HCT116 (cell line): ENCODE measurements around the gene RHCE. TPM values are rescaled to one million over a fixed set of nuclear protein-coding genes. Genes with fewer than 3 reads are reported as not detected.

Experiments
- ATAC-seq: fragments of 200-7000 bp; cut with Tn5 transposase; 2 replicates; pipeline ENCODE4 v1.9.1; 2020; ENCODE audit warnings: mild to moderate bottlenecking, moderate library complexity
- BruUV-seq: library from RNA; stranded (reverse); fragments of 400-500 nt; replicated peaks from 2 replicates; lab custom pipeline; 2021; lab: Mats Ljungman, UMichigan
- CTCF ChIA-PET: fragments of 300-600 bp; sonication (Branson Sonifier 250); formaldehyde crosslinking; loops from one replicate; lab custom pipeline; 2021; ENCODE audit warnings: antibody characterized with exemption; lab: Charles Lee
- POLR2A ChIA-PET: fragments of 300-600, 350-600 bp; sonication (Branson Sonifier 250); formaldehyde crosslinking; loops from one replicate; lab custom pipeline; 2021; ENCODE audit warnings: antibody characterized with exemption; lab: Charles Lee
- RAD21 ChIA-PET, 2 experiments: fragments of 300-600 bp; sonication (Branson Sonifier 250); formaldehyde crosslinking; loops; one replicate each; lab custom pipeline; 2023; ENCODE audit warnings: low total read pairs in 2 of 2; ENCODE audit not compliant: uncharacterized antibody in 2 of 2, unreplicated experiment in 2 of 2, low non-redundant PET in 1 of 2; lab: Charles Lee
- DNase-seq: peaks from one replicate; pipeline ENCODE4 v3.0.0-alpha.2; 2010; ENCODE audit warnings: low read depth, low spot score
- H2AFZ ChIP-seq: fragments of 200-600 bp; shearing (Covaris generic), sonication (generic); 2 replicates; pipeline ENCODE4 v1.6.1; 2017; ENCODE audit warnings: low read depth, mixed run types, mixed read lengths, antibody characterized with exemption, low read length; ENCODE audit not compliant: poor library complexity, severe bottlenecking
- H3K27ac ChIP-seq: 2 replicates; pipeline ENCODE4 v1.5.1; 2012; ENCODE audit warnings: low read depth, low read length
- H3K27me3 ChIP-seq: fragments of 200-600 bp; sonication (generic); 2 replicates; pipeline ENCODE4 v1.6.1; 2016; ENCODE audit warnings: mixed run types, low read length, mixed read lengths; ENCODE audit not compliant: insufficient read depth
- H3K36me3 ChIP-seq, 2 experiments: fragments of 200-500 bp in 1 of 2; fragments of 200-600 bp in 1 of 2; sonication (Bioruptor generic) in 1 of 2; sonication (generic) in 1 of 2; 2 replicates each; pipeline versions ENCODE4 v1.5.1 to v1.6.1; 2014 to 2016; ENCODE audit warnings: low read length in 2 of 2, inconsistent platforms in 1 of 2, mixed read lengths in 1 of 2, mixed run types in 1 of 2; ENCODE audit not compliant: insufficient read depth in 2 of 2, control insufficient read depth in 1 of 2
- H3K4me1 ChIP-seq, 2 experiments: fragments of 200-600 bp in 1 of 2; sonication (generic) in 1 of 2; 2 replicates each; pipeline versions ENCODE4 v1.5.1 to v1.6.1; 2012 to 2017; ENCODE audit warnings: low read length in 2 of 2, inconsistent platforms in 1 of 2, mild to moderate bottlenecking in 1 of 2, mixed read lengths in 1 of 2, mixed run types in 1 of 2, moderate library complexity in 1 of 2; ENCODE audit not compliant: insufficient read depth in 2 of 2, control insufficient read depth in 1 of 2
- H3K4me2 ChIP-seq: fragments of 200-600 bp; sonication (generic); 2 replicates; pipeline ENCODE4 v1.6.1; 2017; ENCODE audit warnings: mixed run types, low read length, mixed read lengths
- H3K4me3 ChIP-seq, 2 experiments: fragments of 200-600 bp in 1 of 2; sonication (generic) in 1 of 2; replicated peaks in 1 of 2; 2 replicates each; pipeline ENCODE4 v1.5.1; 2011 to 2016; ENCODE audit warnings: low read length in 2 of 2, control low read depth in 1 of 2, low read depth in 1 of 2, mild to moderate bottlenecking in 1 of 2, mixed read lengths in 1 of 2, mixed run types in 1 of 2
- H3K79me2 ChIP-seq: fragments of 200-600 bp; sonication (generic); 2 replicates; pipeline ENCODE4 v1.6.1; 2017; ENCODE audit warnings: mild to moderate bottlenecking, mixed run types, low read length, moderate library complexity, mixed read lengths; ENCODE audit not compliant: insufficient read depth
- H3K9ac ChIP-seq: fragments of 200-600 bp; sonication (generic); 2 replicates; pipeline ENCODE4 v1.6.1; 2016; ENCODE audit warnings: low read length, mixed read lengths
- H3K9me2 ChIP-seq: fragments of 200-600 bp; sonication (generic), shearing (Covaris generic); 2 replicates; pipeline ENCODE4 v1.6.1; 2017; ENCODE audit warnings: mixed run types, mild to moderate bottlenecking, moderate library complexity; ENCODE audit not compliant: insufficient read depth
- H3K9me3 ChIP-seq, 2 experiments: fragments of 200-500 bp in 1 of 2; fragments of 200-600 bp in 1 of 2; sonication (Bioruptor generic) in 1 of 2; sonication (generic) in 1 of 2; 2 replicates each; pipeline ENCODE4 v1.6.1; 2014 to 2017; ENCODE audit warnings: low read length in 2 of 2, mixed read lengths in 2 of 2, inconsistent platforms in 1 of 2, low read depth in 1 of 2, mild to moderate bottlenecking in 1 of 2, mixed run types in 1 of 2, moderate library complexity in 1 of 2; ENCODE audit not compliant: control insufficient read depth in 1 of 2, insufficient read depth in 1 of 2
- H4K20me1 ChIP-seq: fragments of 200-600 bp; sonication (generic), shearing (Covaris generic); 2 replicates; pipeline ENCODE4 v1.6.1; 2017; ENCODE audit warnings: mixed run types, mild to moderate bottlenecking, moderate library complexity; ENCODE audit not compliant: insufficient read depth
- CBX3 ChIP-seq: IDR thresholded peaks from 2 replicates; pipeline ENCODE4 v1.6.1; 2012; ENCODE audit warnings: low read depth
- EGR1 ChIP-seq: IDR thresholded peaks from 2 replicates; pipeline ENCODE4 v1.6.1; 2012; ENCODE audit warnings: low read depth
- ELF1 ChIP-seq: IDR thresholded peaks from 2 replicates; pipeline ENCODE4 v1.6.1; 2012; ENCODE audit warnings: low read depth, borderline replicate concordance
- EZH2 ChIP-seq: fragments of 200-600 bp; sonication (generic); IDR thresholded peaks from 2 replicates; pipeline ENCODE4 v1.6.1; 2017; ENCODE audit warnings: antibody characterized with exemption, mixed run types
- EZH2phosphoT487 ChIP-seq: fragments of 200-600 bp; IDR thresholded peaks from 2 replicates; pipeline ENCODE4 v1.6.1; 2018; ENCODE audit warnings: antibody characterized with exemption, borderline replicate concordance
- FOSL1 ChIP-seq: IDR thresholded peaks from 2 replicates; pipeline ENCODE4 v1.6.1; 2012; ENCODE audit warnings: low read depth
- JUND ChIP-seq: IDR thresholded peaks from 2 replicates; pipeline ENCODE4 v1.6.1; 2012
- POLR2AphosphoS5 ChIP-seq: IDR thresholded peaks from 2 replicates; pipeline ENCODE4 v1.6.1; 2011; ENCODE audit warnings: mild to moderate bottlenecking, low read depth, low read length, moderate library complexity
- SIN3A ChIP-seq: IDR thresholded peaks from 2 replicates; pipeline ENCODE4 v1.6.1; 2012; ENCODE audit warnings: low read depth
- YY1 ChIP-seq: IDR thresholded peaks from 2 replicates; pipeline ENCODE4 v1.6.1; 2011; ENCODE audit warnings: low read length, low read depth, moderate library complexity, mild to moderate bottlenecking; ENCODE audit not compliant: insufficient replicate concordance; ENCODE audit errors: extremely low read depth
- ZFX ChIP-seq: fragments of 450-650 bp; IDR thresholded peaks from 2 replicates; pipeline ENCODE4 v1.6.1; 2017
- intact Hi-C: fragments of 100-400 bp; cut with micrococcal nuclease; formaldehyde crosslinking; loops from 2 replicates; pipeline ENCODE4 v1.10.0; 2022
- total RNA-seq: library from RNA; stranded (reverse); gene quantifications from one replicate; pipeline ENCODE4 v1.2.1, GENCODE V29; 2021; ENCODE audit not compliant: unreplicated experiment
- TF ChIP-seq, protein P1 (sequence below): IDR thresholded peaks from 2 replicates; pipeline ENCODE4 v1.6.1; 2011; ENCODE audit warnings: mild to moderate bottlenecking, low read length, moderate library complexity; ENCODE audit not compliant: insufficient replicate concordance; ENCODE audit errors: extremely low read depth
- TF ChIP-seq, protein P2 (sequence below): IDR thresholded peaks from 2 replicates; pipeline ENCODE4 v1.6.1; 2012

Gene RHCE
- total RNA-seq, 1 experiment from 2014 or later = 0.64 TPM

DNA sequence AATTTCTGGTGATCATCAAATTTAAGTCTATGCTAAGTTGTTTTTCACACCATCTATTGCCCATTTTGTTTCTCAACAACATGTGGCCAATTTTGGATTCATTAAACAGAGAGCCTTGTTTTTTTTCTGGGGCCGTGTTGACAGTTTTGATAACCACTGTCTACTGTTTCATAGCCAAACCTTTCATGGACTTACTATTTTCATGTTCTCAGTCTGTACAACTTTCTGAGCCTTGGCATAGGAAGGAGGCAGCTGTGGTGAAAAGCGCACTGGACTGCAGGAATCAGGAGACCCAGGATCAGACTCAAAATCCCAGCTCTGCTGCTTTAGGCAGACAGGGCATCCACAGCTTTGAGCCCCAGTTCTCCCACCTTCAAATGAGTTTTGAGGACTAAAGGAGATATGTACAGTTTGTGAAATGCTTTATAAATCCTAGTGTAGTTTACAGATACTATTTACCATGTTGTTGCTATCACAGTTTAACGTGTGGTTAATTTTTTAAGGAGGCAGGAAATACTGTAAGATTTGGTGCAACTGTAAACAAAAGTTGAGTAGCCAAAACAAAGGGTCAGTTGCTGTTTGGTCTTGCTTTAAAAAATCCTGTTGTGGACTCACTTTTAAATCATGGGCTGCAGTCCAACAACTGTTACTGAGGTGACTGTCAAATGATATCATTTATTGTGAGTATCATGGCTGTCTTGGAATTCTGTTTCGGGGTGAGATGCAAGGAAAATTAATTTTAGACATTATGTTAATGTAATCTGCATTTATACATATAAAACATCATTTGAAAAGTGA, 13.0 kb upstream of the RHCE start:
- no peak overlapping the region for H3K4me2 ChIP-seq
- no TSS peak for BruUV-seq
- H3K4me3 ChIP-seq = no peak overlapping the region
- TF ChIP-seq CBX3 (no peak), EGR1 (no peak), ZFX (no peak), SIN3A (no peak), JUND (no peak), EZH2phosphoT487 (no peak)
- H3K9me3 ChIP-seq = no peaks in the 10 kb centered on the region
- no peaks in the 10 kb centered on the region for H3K9me2 ChIP-seq
- peaks cover 8 to 14% of the 10 kb centered on the region in 2 experiments; a peak in 3 of 4 replicates for H3K4me1 ChIP-seq
- no peaks in the 10 kb centered on the region for H4K20me1 ChIP-seq
- H3K79me2 ChIP-seq = no peaks in the 10 kb centered on the region
- H3K36me3 ChIP-seq = no peaks in the 10 kb centered on the region
- DNase-seq = no peak
- no peak overlapping the region for H2AFZ ChIP-seq
- ChIA-PET POLR2A (no interaction called here), RAD21 (no interaction called here), CTCF (no interaction called here)
- ATAC-seq = no peak
- H3K27me3 ChIP-seq = no peaks in the 10 kb centered on the region
- intact Hi-C loops = no loop called here
- H3K27ac ChIP-seq = no peak overlapping the region
- no peak overlapping the region for H3K9ac ChIP-seq

DNA sequence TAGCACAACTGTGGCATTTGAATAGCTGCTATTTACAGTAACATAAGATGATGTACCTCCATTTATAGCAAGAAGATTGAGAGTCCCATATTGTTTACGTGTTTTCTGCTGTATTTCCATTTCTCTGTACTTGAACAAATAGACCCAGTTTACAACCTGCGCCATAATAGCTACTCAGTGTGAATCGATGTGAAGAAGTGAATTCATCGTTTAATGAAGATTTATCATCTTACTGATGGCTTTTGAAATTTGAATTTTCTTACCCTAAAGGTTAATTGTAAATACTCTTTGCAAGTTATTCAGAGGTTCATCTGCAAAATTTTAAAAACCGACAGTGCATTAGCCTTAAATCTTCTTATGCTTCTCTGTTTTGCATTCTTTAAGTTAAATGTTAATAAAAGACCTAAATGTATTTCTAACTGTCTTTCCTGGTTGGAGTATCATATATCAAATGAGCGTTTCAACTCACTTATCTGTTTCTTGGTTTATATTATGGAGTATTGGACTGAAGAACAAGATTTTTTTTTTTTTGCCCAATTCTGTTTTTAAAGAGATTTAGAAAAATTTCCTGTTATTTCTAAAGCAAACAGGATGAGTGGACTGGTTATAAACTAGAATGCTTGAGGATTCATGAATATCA, 12.2 kb upstream of the RHCE start:
- H4K20me1 ChIP-seq = no peaks in the 10 kb centered on the region
- ChIA-PET RAD21 (no interaction called here), CTCF (interaction anchor here (1.3 kb wide), 1 partner anchor 71 kb away, joined by 4 read pairs; no protein-coding TSS in a partner anchor), POLR2A (interaction anchor here (1.1 kb wide), 1 partner anchor 185 kb away, joined by 3 read pairs; the partner anchor contains the start of gene RSRP1)
- intact Hi-C loops = no loop called here
- no peaks in the 10 kb centered on the region for H3K79me2 ChIP-seq
- H3K36me3 ChIP-seq = no peaks in the 10 kb centered on the region
- H3K4me2 ChIP-seq = no peak overlapping the region
- no peak overlapping the region for H3K4me3 ChIP-seq
- peaks cover 8 to 14% of the 10 kb centered on the region in 2 experiments; a peak in 3 of 4 replicates for H3K4me1 ChIP-seq
- H3K9me2 ChIP-seq = no peaks in the 10 kb centered on the region
- ATAC-seq = no peak
- DNase-seq = no peak
- BruUV-seq = no TSS peak
- no peaks in the 10 kb centered on the region for H3K27me3 ChIP-seq
- H2AFZ ChIP-seq = no peak overlapping the region
- no peaks in the 10 kb centered on the region for H3K9me3 ChIP-seq
- no peak overlapping the region for H3K27ac ChIP-seq
- no peak overlapping the region for H3K9ac ChIP-seq
- TF ChIP-seq, protein P1, sequence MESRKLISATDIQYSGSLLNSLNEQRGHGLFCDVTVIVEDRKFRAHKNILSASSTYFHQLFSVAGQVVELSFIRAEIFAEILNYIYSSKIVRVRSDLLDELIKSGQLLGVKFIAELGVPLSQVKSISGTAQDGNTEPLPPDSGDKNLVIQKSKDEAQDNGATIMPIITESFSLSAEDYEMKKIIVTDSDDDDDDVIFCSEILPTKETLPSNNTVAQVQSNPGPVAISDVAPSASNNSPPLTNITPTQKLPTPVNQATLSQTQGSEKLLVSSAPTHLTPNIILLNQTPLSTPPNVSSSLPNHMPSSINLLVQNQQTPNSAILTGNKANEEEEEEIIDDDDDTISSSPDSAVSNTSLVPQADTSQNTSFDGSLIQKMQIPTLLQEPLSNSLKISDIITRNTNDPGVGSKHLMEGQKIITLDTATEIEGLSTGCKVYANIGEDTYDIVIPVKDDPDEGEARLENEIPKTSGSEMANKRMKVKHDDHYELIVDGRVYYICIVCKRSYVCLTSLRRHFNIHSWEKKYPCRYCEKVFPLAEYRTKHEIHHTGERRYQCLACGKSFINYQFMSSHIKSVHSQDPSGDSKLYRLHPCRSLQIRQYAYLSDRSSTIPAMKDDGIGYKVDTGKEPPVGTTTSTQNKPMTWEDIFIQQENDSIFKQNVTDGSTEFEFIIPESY = no peak
- TF ChIP-seq YY1 (no peak), ZFX (no peak), ELF1 (no peak), FOSL1 (no peak), EZH2 (no peak), POLR2AphosphoS5 (no peak), SIN3A (no peak), JUND (no peak)
- TF ChIP-seq, protein P2, sequence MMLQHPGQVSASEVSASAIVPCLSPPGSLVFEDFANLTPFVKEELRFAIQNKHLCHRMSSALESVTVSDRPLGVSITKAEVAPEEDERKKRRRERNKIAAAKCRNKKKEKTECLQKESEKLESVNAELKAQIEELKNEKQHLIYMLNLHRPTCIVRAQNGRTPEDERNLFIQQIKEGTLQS = no peak
